ENCODE measurements around the gene C5. TPM values are rescaled to one million over a fixed set of nuclear protein-coding genes. Genes with fewer than 3 reads are reported as not detected.
A peak's percentile ranks its signal among the peaks of the same experiment; 100 is the strongest.

C5 gene
- total and polyA plus RNA-seq, 8 donors, result 12.3 to 91.6 (median 77.8) TPM

- intact Hi-C loops (cut with DNase I), result no loop called here
- no peaks in the 10 kb centered on the region for H3K27me3 ChIP-seq
- no peaks in the 10 kb centered on the region for H3K9me3 ChIP-seq
- H3K36me3 ChIP-seq, result no peaks in the 10 kb centered on the region
- no peaks in the 10 kb centered on the region for H3K4me1 ChIP-seq
- no peak overlapping the region for H3K27ac ChIP-seq
- H3K4me3 ChIP-seq, result no peak overlapping the region
- TF ChIP-seq CTCF (IDR thresholded peaks at IDR 0.05), result no peak
- ATAC-seq, result no peak
- no peak for DNase-seq
These were observed 79.8 kb downstream of the C5 start for GRCh38 chr9:120970244-120970643.

- intact Hi-C loops (cut with DNase I), result no loop called here
- no peaks in the 10 kb centered on the region for H3K27me3 ChIP-seq
- no peak for ATAC-seq
- no peak overlapping the region for H3K4me3 ChIP-seq
- H3K4me1 ChIP-seq, result no peaks in the 10 kb centered on the region
- no peak for DNase-seq
- no peaks in the 10 kb centered on the region for H3K9me3 ChIP-seq
- H3K27ac ChIP-seq, result no peak overlapping the region
- H3K36me3 ChIP-seq, result peaks cover 0 to 14% of the 10 kb centered on the region in 2 donors
- TF ChIP-seq CTCF (IDR thresholded peaks at IDR 0.05), result no peak
These were observed 84.1 kb downstream of the C5 start for GRCh38 chr9:120966013-120966369.

GRCh38 chr9:120965344-120966012 is 84.6 kb downstream of the C5 start:
- Histone ChIP-seq H3K4me3 (no peak overlapping the region), H3K4me1 (no peaks in the 10 kb centered on the region), H3K27me3 (no peaks in the 10 kb centered on the region), H3K27ac (no peak overlapping the region), H3K9me3 (no peaks in the 10 kb centered on the region), H3K36me3 (peaks cover 0 to 19% of the 10 kb centered on the region in 2 donors)
- ATAC-seq, result peak; percentile 36
- TF ChIP-seq CTCF (IDR thresholded peaks at IDR 0.05), result no peak
- intact Hi-C loops (cut with DNase I), result no loop called here
- peak in 1 of 4 donors; percentile 17 for DNase-seq

GRCh38 chr9:120961936-120962335 is 88.1 kb downstream of the C5 start:
- Histone ChIP-seq H3K36me3 (peaks cover 0 to 19% of the 10 kb centered on the region in 2 donors), H3K9me3 (no peaks in the 10 kb centered on the region), H3K27ac (no peak overlapping the region), H3K4me1 (no peaks in the 10 kb centered on the region), H3K27me3 (no peaks in the 10 kb centered on the region), H3K4me3 (no peak overlapping the region)
- TF ChIP-seq CTCF (IDR thresholded peaks at IDR 0.05), result no peak
- no peak for ATAC-seq
- no peak for DNase-seq
- intact Hi-C loops (cut with DNase I), result no loop called here

GRCh38 chr9:120960001-120960400 is 90.1 kb downstream of the C5 start:
- no peak for DNase-seq
- H3K4me3 ChIP-seq, result no peak overlapping the region
- no peak overlapping the region for H3K27ac ChIP-seq
- H3K9me3 ChIP-seq, result no peaks in the 10 kb centered on the region
- H3K27me3 ChIP-seq, result no peaks in the 10 kb centered on the region
- intact Hi-C loops (cut with DNase I), result no loop called here
- peaks cover 0 to 19% of the 10 kb centered on the region in 2 donors for H3K36me3 ChIP-seq
- no peak for TF ChIP-seq CTCF (IDR thresholded peaks at IDR 0.05)
- ATAC-seq, result no peak
- H3K4me1 ChIP-seq, result no peaks in the 10 kb centered on the region
